Prostate gland (tissue), 2 donors: ENCODE measurements around the gene PRKD2.

ENCODE experiments used
- POLR2A ChIP-seq: fragments of 450-650 bp; IDR thresholded peaks from one replicate; pipeline ENCODE4 v1.6.1; 2016; ENCODE audit warnings: antibody characterized with exemption, mild to moderate bottlenecking
- POLR2AphosphoS5 ChIP-seq: sonication (generic); formaldehyde crosslinking; IDR thresholded peaks from one replicate; pipeline ENCODE4 v1.6.1; 2017; ENCODE audit warnings: antibody characterized with exemption
- TF ChIP-seq, protein P1 (sequence below), 4 experiments: fragments of 200-600 bp in 2 of 4; fragments of 450-650 bp in 2 of 4; sonication (generic) in 2 of 4; IDR thresholded peaks; 1 replicate in 3 of 4; 2 replicates in 1 of 4; pipeline ENCODE4 v1.5.1; 2016 to 2019; ENCODE audit warnings: antibody characterized with exemption in 4 of 4, mild to moderate bottlenecking in 2 of 4, moderate library complexity in 2 of 4

GRCh38 chr19:46723471-46723870, 6.6 kb upstream of the PRKD2 start:
- TF ChIP-seq, protein P1, sequence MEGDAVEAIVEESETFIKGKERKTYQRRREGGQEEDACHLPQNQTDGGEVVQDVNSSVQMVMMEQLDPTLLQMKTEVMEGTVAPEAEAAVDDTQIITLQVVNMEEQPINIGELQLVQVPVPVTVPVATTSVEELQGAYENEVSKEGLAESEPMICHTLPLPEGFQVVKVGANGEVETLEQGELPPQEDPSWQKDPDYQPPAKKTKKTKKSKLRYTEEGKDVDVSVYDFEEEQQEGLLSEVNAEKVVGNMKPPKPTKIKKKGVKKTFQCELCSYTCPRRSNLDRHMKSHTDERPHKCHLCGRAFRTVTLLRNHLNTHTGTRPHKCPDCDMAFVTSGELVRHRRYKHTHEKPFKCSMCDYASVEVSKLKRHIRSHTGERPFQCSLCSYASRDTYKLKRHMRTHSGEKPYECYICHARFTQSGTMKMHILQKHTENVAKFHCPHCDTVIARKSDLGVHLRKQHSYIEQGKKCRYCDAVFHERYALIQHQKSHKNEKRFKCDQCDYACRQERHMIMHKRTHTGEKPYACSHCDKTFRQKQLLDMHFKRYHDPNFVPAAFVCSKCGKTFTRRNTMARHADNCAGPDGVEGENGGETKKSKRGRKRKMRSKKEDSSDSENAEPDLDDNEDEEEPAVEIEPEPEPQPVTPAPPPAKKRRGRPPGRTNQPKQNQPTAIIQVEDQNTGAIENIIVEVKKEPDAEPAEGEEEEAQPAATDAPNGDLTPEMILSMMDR (IDR thresholded peaks at IDR 0.05) = no peak
- TF ChIP-seq POLR2AphosphoS5 (no peak), POLR2A (no peak)
